Mesendoderm (in vitro differentiated cells): ENCODE results near the gene SLC38A8.
A peak's percentile ranks its signal among the peaks of the same experiment; 100 is the strongest.

ENCODE experiments used
- DNase-seq: peaks from one replicate; pipeline ENCODE4 v3.0.0; 2013
- H2AK5ac ChIP-seq: 2 replicates; pipeline ENCODE4 v1.6.1; 2013; ENCODE audit warnings: low read length, inconsistent platforms
- H2BK120ac ChIP-seq: 2 replicates; pipeline ENCODE4 v1.6.1; 2013; ENCODE audit warnings: low read depth, mild to moderate bottlenecking, low read length, moderate library complexity, mixed read lengths
- H2BK15ac ChIP-seq: replicated peaks from 2 replicates; pipeline ENCODE4 v1.6.1; 2013; ENCODE audit warnings: low read depth, mild to moderate bottlenecking, moderate library complexity
- H2BK5ac ChIP-seq: 2 replicates; pipeline ENCODE4 v1.6.1; 2013; ENCODE audit warnings: low read length, inconsistent platforms
- H3K18ac ChIP-seq: 2 replicates; pipeline ENCODE4 v1.6.1; 2013; ENCODE audit warnings: mild to moderate bottlenecking, low read length, mixed read lengths
- H3K23ac ChIP-seq: one replicate; pipeline ENCODE4 v1.6.1; 2013; ENCODE audit warnings: low read length
- H3K27ac ChIP-seq: 2 replicates; pipeline ENCODE4 v1.5.1; 2013; ENCODE audit warnings: low read depth, mild to moderate bottlenecking, inconsistent platforms, low read length, moderate library complexity
- H3K27me3 ChIP-seq: 2 replicates; pipeline ENCODE4 v1.6.1; 2013; ENCODE audit warnings: low read length, control low read depth, mild to moderate bottlenecking, inconsistent platforms; ENCODE audit not compliant: insufficient read depth, poor library complexity
- H3K36me3 ChIP-seq: 2 replicates; pipeline ENCODE4 v1.6.1; 2013; ENCODE audit warnings: low read length, inconsistent platforms; ENCODE audit not compliant: control insufficient read depth, insufficient read depth
- H3K4ac ChIP-seq: one replicate; pipeline ENCODE4 v1.6.1; 2013; ENCODE audit warnings: low read depth, mild to moderate bottlenecking, low read length, moderate library complexity
- H3K4me1 ChIP-seq: 2 replicates; pipeline ENCODE4 v1.6.1; 2013; ENCODE audit warnings: low read depth, low read length, inconsistent platforms; ENCODE audit not compliant: control insufficient read depth
- H3K4me2 ChIP-seq: 2 replicates; pipeline ENCODE4 v1.6.1; 2013; ENCODE audit warnings: low read length
- H3K4me3 ChIP-seq: 2 replicates; pipeline ENCODE4 v1.5.1; 2013; ENCODE audit warnings: mild to moderate bottlenecking, low read length
- H3K56ac ChIP-seq: one replicate; pipeline ENCODE4 v1.6.1; 2013; ENCODE audit warnings: low read length
- H3K79me1 ChIP-seq: 2 replicates; pipeline ENCODE4 v1.6.1; 2013; ENCODE audit warnings: low read length, inconsistent platforms
- H3K79me2 ChIP-seq: 2 replicates; pipeline ENCODE4 v1.6.1; 2013; ENCODE audit warnings: mild to moderate bottlenecking, low read length; ENCODE audit not compliant: control insufficient read depth, insufficient read depth
- H3K9ac ChIP-seq: 2 replicates; pipeline ENCODE4 v1.6.1; 2013; ENCODE audit warnings: low read length, inconsistent platforms
- H4K5ac ChIP-seq: one replicate; pipeline ENCODE4 v1.6.1; 2013; ENCODE audit warnings: low read length
- H4K8ac ChIP-seq: one replicate; pipeline ENCODE4 v1.6.1; 2013; ENCODE audit warnings: low read depth, mild to moderate bottlenecking, control low read depth, low read length, moderate library complexity
- WGBS: extraction: QIAGEN DNeasy Blood & Tissue Kit; methylation state at CpG from one replicate; pipeline ENCODE4 v1.1.7; 2013; ENCODE audit warnings: low lambda C conversion rate, missing lambda C conversion rate; ENCODE audit not compliant: insufficient coverage; ENCODE audit errors: extremely low coverage; 5-methylcytosine and 5-hydroxymethylcytosine counted together

The SLC38A8 gene

GRCh38 chr16:83998091-83998490 lies 44.5 kb downstream of the SLC38A8 start:
- no peak overlapping the region for H2BK5ac ChIP-seq
- H3K56ac ChIP-seq, result no peak overlapping the region
- WGBS, result no CpG with 5 or more reads among the region's 13 CpGs
- no peak overlapping the region for H2AK5ac ChIP-seq
- no peak overlapping the region for H3K4me2 ChIP-seq
- no peak overlapping the region for H2BK120ac ChIP-seq
- H4K8ac ChIP-seq, result no peak overlapping the region
- H3K4me3 ChIP-seq, result no peak overlapping the region
- no peak overlapping the region for H3K23ac ChIP-seq
- H3K36me3 ChIP-seq, result no peaks in the 10 kb centered on the region
- H3K79me2 ChIP-seq, result no peaks in the 10 kb centered on the region
- no peaks in the 10 kb centered on the region for H3K79me1 ChIP-seq
- no peak for DNase-seq
- H2BK15ac ChIP-seq, result no peak overlapping the region
- no peak overlapping the region for H3K4ac ChIP-seq
- H3K4me1 ChIP-seq, result no peaks in the 10 kb centered on the region
- no peak overlapping the region for H4K5ac ChIP-seq
- H3K18ac ChIP-seq, result no peak overlapping the region
- H3K9ac ChIP-seq, result no peak overlapping the region
- no peak overlapping the region for H3K27ac ChIP-seq
- H3K27me3 ChIP-seq, result no peaks in the 10 kb centered on the region

- no CpG with 5 or more reads among the region's 15 CpGs for WGBS
- DNase-seq, result peak; percentile 24
- Histone ChIP-seq H3K18ac (no peak overlapping the region), H3K4me3 (no peak overlapping the region), H3K27me3 (no peaks in the 10 kb centered on the region), H4K5ac (no peak overlapping the region), H3K9ac (no peak overlapping the region), H3K27ac (no peak overlapping the region), H2BK5ac (no peak overlapping the region), H3K79me2 (no peaks in the 10 kb centered on the region), H2AK5ac (no peak overlapping the region), H3K23ac (no peak overlapping the region), H3K79me1 (no peaks in the 10 kb centered on the region), H3K4me1 (no peaks in the 10 kb centered on the region), H3K4ac (no peak overlapping the region), H3K56ac (no peak overlapping the region), H3K36me3 (no peaks in the 10 kb centered on the region), H4K8ac (no peak overlapping the region), H2BK120ac (no peak overlapping the region), H2BK15ac (no peak overlapping the region), H3K4me2 (no peak overlapping the region)
These were observed 45.9 kb downstream of the SLC38A8 start for GRCh38 chr16:83996481-83997252.

GRCh38 chr16:83995754-83996153 lies 46.8 kb downstream of the SLC38A8 start:
- Histone ChIP-seq H3K4me1 (no peaks in the 10 kb centered on the region), H3K79me2 (no peaks in the 10 kb centered on the region), H4K5ac (no peak overlapping the region), H3K4me3 (no peak overlapping the region), H2BK120ac (no peak overlapping the region), H3K4me2 (no peak overlapping the region), H3K36me3 (no peaks in the 10 kb centered on the region), H3K79me1 (no peaks in the 10 kb centered on the region), H3K27ac (no peak overlapping the region), H2BK15ac (no peak overlapping the region), H3K56ac (no peak overlapping the region), H3K18ac (no peak overlapping the region), H3K27me3 (no peaks in the 10 kb centered on the region), H4K8ac (no peak overlapping the region), H2BK5ac (no peak overlapping the region), H2AK5ac (no peak overlapping the region), H3K4ac (no peak overlapping the region), H3K9ac (no peak overlapping the region), H3K23ac (no peak overlapping the region)
- no CpG with 5 or more reads among the region's 21 CpGs for WGBS
- peak; percentile 88 for DNase-seq

GRCh38 chr16:83994703-83995102 lies 47.9 kb downstream of the SLC38A8 start:
- Histone ChIP-seq H4K5ac (no peak overlapping the region), H3K56ac (no peak overlapping the region), H3K4me3 (no peak overlapping the region), H3K79me1 (no peaks in the 10 kb centered on the region), H3K4me2 (no peak overlapping the region), H4K8ac (no peak overlapping the region), H3K23ac (no peak overlapping the region), H2BK5ac (no peak overlapping the region), H3K4me1 (no peaks in the 10 kb centered on the region), H3K27ac (no peak overlapping the region), H3K4ac (no peak overlapping the region), H3K27me3 (no peaks in the 10 kb centered on the region), H3K9ac (no peak overlapping the region), H2BK15ac (no peak overlapping the region), H3K36me3 (no peaks in the 10 kb centered on the region), H3K18ac (no peak overlapping the region), H2BK120ac (no peak overlapping the region), H3K79me2 (no peaks in the 10 kb centered on the region), H2AK5ac (no peak overlapping the region)
- no peak for DNase-seq
- WGBS, result no CpG with 5 or more reads among the region's 13 CpGs

- Histone ChIP-seq H3K56ac (no peak overlapping the region), H3K4me1 (no peaks in the 10 kb centered on the region)
- DNase-seq, result peak; percentile 36
These were observed 48.5 kb downstream of the SLC38A8 start for GRCh38 chr16:83994087-83994486.

GRCh38 chr16:83992624-83993023 lies 50.0 kb downstream of the SLC38A8 start:
- Histone ChIP-seq H2AK5ac (no peak overlapping the region), H3K4me2 (no peak overlapping the region), H3K79me1 (no peaks in the 10 kb centered on the region), H3K27ac (no peak overlapping the region), H3K9ac (no peak overlapping the region), H3K56ac (no peak overlapping the region), H3K4ac (no peak overlapping the region), H2BK15ac (no peak overlapping the region), H2BK120ac (no peak overlapping the region), H3K79me2 (no peaks in the 10 kb centered on the region), H4K8ac (no peak overlapping the region), H3K23ac (no peak overlapping the region), H3K4me1 (no peaks in the 10 kb centered on the region), H3K18ac (no peak overlapping the region), H3K27me3 (no peaks in the 10 kb centered on the region), H4K5ac (no peak overlapping the region), H3K4me3 (no peak overlapping the region), H3K36me3 (no peaks in the 10 kb centered on the region), H2BK5ac (no peak overlapping the region)
- no CpG with 5 or more reads among the region's 6 CpGs for WGBS
- DNase-seq, result no peak

More at GRCh38 chr16:83994087-83994486, 48.5 kb downstream of the SLC38A8 start:
- Histone ChIP-seq H3K4me3 (no peak overlapping the region), H4K5ac (no peak overlapping the region), H3K23ac (no peak overlapping the region), H3K79me1 (no peaks in the 10 kb centered on the region), H2BK15ac (no peak overlapping the region), H3K9ac (no peak overlapping the region), H4K8ac (no peak overlapping the region), H3K18ac (no peak overlapping the region), H3K79me2 (no peaks in the 10 kb centered on the region), H3K27me3 (no peaks in the 10 kb centered on the region), H2BK5ac (no peak overlapping the region), H3K4ac (no peak overlapping the region), H3K27ac (no peak overlapping the region), H2AK5ac (no peak overlapping the region), H2BK120ac (no peak overlapping the region), H3K36me3 (no peaks in the 10 kb centered on the region), H3K4me2 (no peak overlapping the region)
- no CpG with 5 or more reads among the region's 8 CpGs for WGBS
